Mucosa of descending colon (tissue), 3 donors: Measurements from ENCODE around the gene CDKAL1. TPM values are rescaled to one million over a fixed set of nuclear protein-coding genes. Genes with fewer than 3 reads are reported as not detected.

Source experiments
- ATAC-seq: fragments of 200-7000 bp; cut with Tn5 transposase; one replicate; pipeline ENCODE4 v1.9.1; 2020; ENCODE audit warnings: mild to moderate bottlenecking, moderate library complexity
- DNase-seq, 3 donors: peaks; one replicate each; pipeline ENCODE4 v3.0.0-alpha.2; 2020
- H3K36me3 ChIP-seq: fragments of 200-600 bp; one replicate; pipeline ENCODE4 v1.8.0; 2021; ENCODE audit warnings: low read depth, mild to moderate bottlenecking
- H3K4me1 ChIP-seq: fragments of 200-600 bp; one replicate; pipeline ENCODE4 v1.8.0; 2021; ENCODE audit warnings: low read depth, mild to moderate bottlenecking
- H3K4me3 ChIP-seq: fragments of 200-600 bp; one replicate; pipeline ENCODE4 v1.8.0; 2021; ENCODE audit warnings: mild to moderate bottlenecking
- H3K9me3 ChIP-seq: fragments of 200-600 bp; one replicate; pipeline ENCODE4 v1.8.0; 2021; ENCODE audit warnings: mild to moderate bottlenecking
- intact Hi-C, 2 donors: fragments of 100-400 bp; cut with DNase I in 1 of 2; cut with micrococcal nuclease in 1 of 2; formaldehyde crosslinking; loops; one replicate each; pipeline versions ENCODE4 v1.11.0 to v1.11.1; 2022; cut with DNase I, micrococcal nuclease
- total RNA-seq, 3 donors: library from RNA; stranded (reverse); fragmentation: NEBNext Ultra II Directional in 2 of 3; extraction: Animal tissue kit (Norgen Biotek cat#: 25700) in 2 of 3; gene quantifications; one replicate each; pipeline versions ENCODE4 v1.2.1 to v1.2.4, GENCODE V29; 2021 to 2023
- TF ChIP-seq, protein P1 (sequence below): fragments of 200-600 bp; IDR thresholded peaks from one replicate; pipeline ENCODE4 v1.8.0; 2022; ENCODE audit warnings: antibody characterized with exemption, mild to moderate bottlenecking
- donor health status: DM: no; HTN: no; CAD: no; lungs with moderate emphysema.
- donor health status: DM: no; HTN: no; CAD: no.
- donor health status: DM: no; HTN: yes; CAD: no.

Gene CDKAL1
- total RNA-seq, 3 donors from 2014 or later = 13.4 to 15.5 (median 15.3) TPM

DNA sequence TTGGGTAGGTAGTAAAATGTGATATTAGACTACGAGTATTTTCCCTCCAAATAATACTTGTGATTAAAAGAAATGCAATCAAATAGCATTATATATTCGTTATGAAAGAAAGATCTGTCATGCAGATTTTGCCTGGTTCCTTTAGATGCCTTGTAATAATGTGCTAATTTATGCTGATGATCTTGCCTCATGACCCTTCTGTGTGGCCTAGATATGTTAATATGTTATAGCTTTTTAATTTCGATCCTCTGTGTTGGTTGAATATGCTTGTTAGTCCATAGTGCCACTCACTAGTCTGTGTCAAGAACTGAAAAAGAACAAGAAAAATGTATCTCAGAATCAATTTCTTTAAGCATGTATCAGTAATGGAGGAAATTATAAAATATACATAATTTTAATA, 31.9 kb downstream of the CDKAL1 start:
- TF ChIP-seq, protein P1, sequence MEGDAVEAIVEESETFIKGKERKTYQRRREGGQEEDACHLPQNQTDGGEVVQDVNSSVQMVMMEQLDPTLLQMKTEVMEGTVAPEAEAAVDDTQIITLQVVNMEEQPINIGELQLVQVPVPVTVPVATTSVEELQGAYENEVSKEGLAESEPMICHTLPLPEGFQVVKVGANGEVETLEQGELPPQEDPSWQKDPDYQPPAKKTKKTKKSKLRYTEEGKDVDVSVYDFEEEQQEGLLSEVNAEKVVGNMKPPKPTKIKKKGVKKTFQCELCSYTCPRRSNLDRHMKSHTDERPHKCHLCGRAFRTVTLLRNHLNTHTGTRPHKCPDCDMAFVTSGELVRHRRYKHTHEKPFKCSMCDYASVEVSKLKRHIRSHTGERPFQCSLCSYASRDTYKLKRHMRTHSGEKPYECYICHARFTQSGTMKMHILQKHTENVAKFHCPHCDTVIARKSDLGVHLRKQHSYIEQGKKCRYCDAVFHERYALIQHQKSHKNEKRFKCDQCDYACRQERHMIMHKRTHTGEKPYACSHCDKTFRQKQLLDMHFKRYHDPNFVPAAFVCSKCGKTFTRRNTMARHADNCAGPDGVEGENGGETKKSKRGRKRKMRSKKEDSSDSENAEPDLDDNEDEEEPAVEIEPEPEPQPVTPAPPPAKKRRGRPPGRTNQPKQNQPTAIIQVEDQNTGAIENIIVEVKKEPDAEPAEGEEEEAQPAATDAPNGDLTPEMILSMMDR = no peak
- no peak for DNase-seq
- ATAC-seq = no peak
- Histone ChIP-seq H3K9me3 (no peaks in the 10 kb centered on the region), H3K4me3 (no peak overlapping the region), H3K4me1 (no peaks in the 10 kb centered on the region), H3K36me3 (no peaks in the 10 kb centered on the region)
- intact Hi-C loops = no loop called here

DNA sequence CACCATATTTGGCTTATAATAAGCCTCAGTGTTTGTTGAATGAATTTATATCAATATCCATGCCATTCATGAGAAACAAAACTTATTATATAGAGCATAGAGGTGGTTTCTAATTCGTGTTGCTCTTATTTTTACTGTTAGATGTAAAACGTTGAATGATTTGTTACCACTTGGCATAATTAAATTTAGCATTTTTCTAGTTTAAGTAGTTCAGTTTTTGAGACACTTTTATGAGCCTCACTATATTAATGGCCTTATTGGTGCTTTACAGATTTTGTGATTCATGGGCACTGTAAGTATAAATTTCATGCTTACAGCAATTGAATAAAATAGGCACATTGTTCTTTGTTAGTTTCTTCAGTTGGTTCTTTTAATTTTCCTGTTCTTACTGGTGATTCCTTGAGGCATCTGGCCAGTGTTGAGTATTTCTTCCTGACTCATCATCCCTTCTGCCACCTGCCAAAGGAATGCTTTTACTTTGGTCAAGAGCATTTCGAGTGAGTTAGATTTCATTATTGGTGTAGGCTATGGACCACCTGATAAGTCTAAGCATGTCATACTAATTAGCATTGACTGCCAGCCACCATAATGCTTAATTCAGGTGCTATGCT, 34.8 kb downstream of the CDKAL1 start:
- Histone ChIP-seq H3K9me3 (no peaks in the 10 kb centered on the region), H3K36me3 (no peaks in the 10 kb centered on the region), H3K4me3 (no peak overlapping the region), H3K4me1 (no peaks in the 10 kb centered on the region)
- TF ChIP-seq, protein P1 = no peak
- ATAC-seq (no peak), DNase-seq (no peak)
- intact Hi-C loops = no loop called here

DNA sequence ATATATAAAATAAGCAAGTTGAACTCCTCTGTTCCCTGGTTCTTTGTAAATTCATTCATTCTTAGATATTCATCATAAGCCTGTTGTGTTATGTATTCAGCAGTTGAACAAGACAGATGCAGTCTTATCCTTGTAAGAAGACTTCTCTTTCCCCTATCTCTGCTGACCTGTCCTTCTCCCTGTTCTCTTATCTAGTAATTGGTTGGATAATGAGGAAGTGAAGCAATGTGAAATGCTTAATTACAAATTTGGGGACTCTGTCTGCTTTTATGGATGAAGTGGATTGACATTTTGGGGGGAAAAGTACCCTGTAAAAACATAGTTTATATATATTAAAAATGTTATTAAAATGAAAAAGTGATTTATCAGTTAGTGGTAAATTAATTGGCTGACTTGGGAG, 37.0 kb downstream of the CDKAL1 start:
- H3K4me3 ChIP-seq = no peak overlapping the region
- no peaks in the 10 kb centered on the region for H3K36me3 ChIP-seq
- DNase-seq (no peak), ATAC-seq (no peak)
- TF ChIP-seq, protein P1 = no peak
- H3K4me1 ChIP-seq = no peaks in the 10 kb centered on the region
- no peaks in the 10 kb centered on the region for H3K9me3 ChIP-seq
- intact Hi-C loops = no loop called here

DNA sequence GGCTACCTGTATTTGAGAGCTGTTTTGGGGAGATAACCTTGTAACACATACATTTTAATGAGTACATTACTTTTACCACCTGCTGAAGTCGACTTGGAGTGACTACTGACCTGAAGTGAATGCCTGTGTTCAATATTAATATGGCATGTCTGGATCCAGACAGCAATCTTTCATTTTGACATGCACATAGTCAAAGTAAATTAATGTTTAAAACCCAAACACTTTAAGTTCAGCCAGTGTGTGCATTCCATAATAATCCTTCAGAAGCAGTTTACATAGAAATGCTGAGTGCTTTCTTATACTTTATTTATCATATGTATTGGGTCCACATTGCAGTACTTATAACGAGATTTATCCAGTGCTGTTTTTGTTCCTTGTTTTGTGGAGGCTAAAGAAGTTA, 38.0 kb downstream of the CDKAL1 start:
- H3K9me3 ChIP-seq = no peaks in the 10 kb centered on the region
- TF ChIP-seq, protein P1 = no peak
- H3K36me3 ChIP-seq = no peaks in the 10 kb centered on the region
- ATAC-seq (no peak), DNase-seq (no peak)
- intact Hi-C loops = no loop called here
- H3K4me1 ChIP-seq = no peaks in the 10 kb centered on the region
- no peak overlapping the region for H3K4me3 ChIP-seq

DNA sequence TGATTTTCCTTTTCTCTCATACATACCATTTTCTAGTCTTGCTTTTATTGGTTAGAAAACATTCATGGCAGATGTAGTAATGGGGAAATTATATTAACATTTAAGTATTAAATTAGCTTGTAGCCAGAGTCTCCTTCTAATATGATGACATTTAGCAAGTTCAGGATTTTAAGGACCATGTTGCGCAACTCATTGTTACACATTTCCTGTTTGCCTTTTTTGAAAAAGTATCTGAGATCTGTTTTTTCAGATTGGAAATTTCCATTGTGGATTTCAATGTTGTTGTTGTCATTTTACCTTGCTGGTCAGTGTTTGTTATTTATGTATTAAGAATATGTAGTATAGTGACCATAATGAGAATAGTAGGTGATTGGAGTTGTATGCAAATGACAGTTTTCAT, 38.7 kb downstream of the CDKAL1 start:
- no peaks in the 10 kb centered on the region for H3K36me3 ChIP-seq
- no peak for DNase-seq
- intact Hi-C loops = no loop called here
- TF ChIP-seq, protein P1 = no peak
- no peaks in the 10 kb centered on the region for H3K4me1 ChIP-seq
- ATAC-seq = no peak
- H3K9me3 ChIP-seq = no peaks in the 10 kb centered on the region
- no peak overlapping the region for H3K4me3 ChIP-seq

DNA sequence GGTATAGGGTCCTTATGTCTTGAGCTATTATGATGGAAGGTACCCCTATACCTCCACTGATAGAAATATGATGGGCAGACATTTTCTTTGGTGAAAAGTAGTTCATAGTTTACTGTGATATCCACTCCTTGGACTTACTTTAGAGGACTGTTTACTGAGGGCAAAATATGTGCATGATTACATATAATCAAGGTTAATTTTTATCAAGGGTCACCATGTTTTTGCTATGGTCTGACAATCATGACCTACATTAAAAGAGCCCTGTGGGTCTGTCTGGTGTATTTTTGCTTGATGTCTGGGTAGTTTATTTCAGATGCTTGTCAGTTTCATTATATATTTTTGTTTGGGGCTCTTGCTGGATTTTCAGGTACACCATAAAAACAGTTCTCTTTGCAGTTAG, 40.1 kb downstream of the CDKAL1 start:
- no peaks in the 10 kb centered on the region for H3K36me3 ChIP-seq
- ATAC-seq (peak; percentile 55), DNase-seq (no peak)
- H3K4me1 ChIP-seq = no peaks in the 10 kb centered on the region
- TF ChIP-seq, protein P1 = no peak
- no peak overlapping the region for H3K4me3 ChIP-seq
- intact Hi-C loops = no loop called here
- H3K9me3 ChIP-seq = no peaks in the 10 kb centered on the region
